K562 (cell line): ENCODE data around the gene TCF25. TPM values are rescaled to one million over a fixed set of nuclear protein-coding genes. Genes with fewer than 3 reads are reported as not detected.

Experiments
- ARID1B ChIP-seq: fragments of 450-650 bp; IDR thresholded peaks from 2 replicates; pipeline ENCODE4 v1.6.1; 2016; ENCODE audit warnings: antibody characterized with exemption, mild to moderate bottlenecking, inconsistent platforms
- CREBBP ChIP-seq: IDR thresholded peaks from one replicate; pipeline ENCODE4 v1.6.1; 2012; ENCODE audit warnings: low read depth, mild to moderate bottlenecking, control low read depth, inconsistent platforms, low read length
- DMBX1 ChIP-seq: fragments of 250-450 bp; sonication (Bioruptor Pico); IDR thresholded peaks from 2 replicates; pipeline ENCODE4 v1.8.0; 2022; ENCODE audit warnings: inconsistent platforms, mild to moderate bottlenecking, moderate library complexity, borderline replicate concordance
- FIP1L1 ChIP-seq: fragments of 200-400 bp; formaldehyde crosslinking; IDR thresholded peaks from 2 replicates; pipeline ENCODE4 v1.6.1; 2018; ENCODE audit warnings: mild to moderate bottlenecking, low read depth, low read length; ENCODE audit not compliant: poor library complexity, severe bottlenecking
- FOSL1 ChIP-seq: fragments of 200-800 bp; sonication (Bioruptor generic); conservative IDR thresholded peaks from 2 replicates; pipeline ENCODE4 v1.6.1; 2016; ENCODE audit warnings: missing genetic modification characterization, missing compliant biosample characterization
- FOXA1 ChIP-seq: fragments of 450-650 bp; IDR thresholded peaks from 2 replicates; pipeline ENCODE4 v1.6.1; 2016; ENCODE audit warnings: mild to moderate bottlenecking, borderline replicate concordance
- HSF4 ChIP-seq: fragments of 250-450 bp; sonication (Bioruptor Pico); IDR thresholded peaks from 2 replicates; pipeline ENCODE4 v2.1.2; 2022; ENCODE audit warnings: mild to moderate bottlenecking, moderate library complexity, borderline replicate concordance
- JUND ChIP-seq, 2 experiments: IDR thresholded peaks; 2 replicates in 1 of 2; 3 replicates in 1 of 2; pipeline ENCODE4 v1.6.1; 2011; ENCODE audit warnings: borderline replicate concordance in 2 of 2, low read depth in 2 of 2, low read length in 2 of 2, improper control_type of control experiment in 1 of 2, missing biosample characterization in 1 of 2, missing genetic modification characterization in 1 of 2, missing genetic modification reagents in 1 of 2
- L3MBTL2 ChIP-seq: fragments of 450-650 bp; IDR thresholded peaks from 2 replicates; pipeline ENCODE4 v1.6.1; 2016; ENCODE audit warnings: mild to moderate bottlenecking, moderate library complexity
- MED1 ChIP-seq: sonication (generic); formaldehyde crosslinking; IDR thresholded peaks from 2 replicates; pipeline ENCODE4 v1.8.1; 2023; ENCODE audit warnings: missing genetic modification reagents, borderline replicate concordance
- MEIS2 ChIP-seq: fragments of 450-650 bp; IDR thresholded peaks from 2 replicates; pipeline ENCODE4 v1.6.1; 2014; ENCODE audit warnings: mild to moderate bottlenecking; ENCODE audit not compliant: partially characterized antibody
- NFYB ChIP-seq: IDR thresholded peaks from 2 replicates; pipeline ENCODE4 v1.6.1; 2011; ENCODE audit warnings: mild to moderate bottlenecking, moderate library complexity; ENCODE audit not compliant: insufficient read length; ENCODE audit errors: extremely low read depth
- PHF8 ChIP-seq: fragments of 200-600 bp; sonication (generic); IDR thresholded peaks from 2 replicates; pipeline ENCODE4 v1.6.1; 2012; ENCODE audit warnings: mixed run types, mild to moderate bottlenecking, inconsistent platforms, low read length, moderate library complexity, borderline replicate concordance
- STAT6 ChIP-seq: sonication (generic); formaldehyde crosslinking; IDR thresholded peaks from 2 replicates; pipeline ENCODE4 v1.8.1; 2023; ENCODE audit warnings: mild to moderate bottlenecking, missing genetic modification reagents
- TAF15 ChIP-seq: fragments of 200-400 bp; formaldehyde crosslinking; IDR thresholded peaks from 2 replicates; pipeline ENCODE4 v1.6.1; 2017; ENCODE audit warnings: mild to moderate bottlenecking, low read depth, low read length, moderate library complexity
- TAL1 ChIP-seq: fragments of 450-650 bp; IDR thresholded peaks from 2 replicates; pipeline ENCODE4 v1.6.1; 2016; ENCODE audit warnings: mild to moderate bottlenecking
- TCF3 ChIP-seq: sonication (generic); formaldehyde crosslinking; IDR thresholded peaks from 2 replicates; pipeline ENCODE4 v1.4.0; 2020; ENCODE audit warnings: mild to moderate bottlenecking, missing genetic modification reagents
- ZFP36 ChIP-seq: fragments of 150-350 bp; IDR thresholded peaks from 2 replicates; pipeline ENCODE4 v1.6.1; 2018; ENCODE audit warnings: low read length, low read depth; ENCODE audit not compliant: partially characterized antibody
- ZNF165 ChIP-seq: fragments of 250-450 bp; sonication (Bioruptor Pico); IDR thresholded peaks from 2 replicates; pipeline ENCODE4 v1.4.0; 2020; ENCODE audit warnings: borderline replicate concordance
- ZNF175 ChIP-seq: fragments of 200-800 bp; sonication (Bioruptor generic); IDR thresholded peaks from 2 replicates; pipeline ENCODE4 v1.6.1; 2016; ENCODE audit warnings: low read depth, mild to moderate bottlenecking, missing genetic modification characterization, missing compliant biosample characterization
- ZNF395 ChIP-seq: fragments of 200-800 bp; sonication (Bioruptor generic); IDR thresholded peaks from 2 replicates; pipeline ENCODE4 v1.6.1; 2017; ENCODE audit warnings: missing genetic modification characterization, missing compliant biosample characterization
- ZNF444 ChIP-seq: fragments of 250-450 bp; sonication (Bioruptor Pico); IDR thresholded peaks from 2 replicates; pipeline ENCODE4 v1.4.0; 2020; ENCODE audit warnings: mild to moderate bottlenecking, moderate library complexity
- ZSCAN29 ChIP-seq: fragments of 450-650 bp; IDR thresholded peaks from 2 replicates; pipeline ENCODE4 v1.6.1; 2017
- ZZZ3 ChIP-seq: fragments of 450-650 bp; IDR thresholded peaks from 2 replicates; pipeline ENCODE4 v1.6.1; 2016; ENCODE audit warnings: antibody characterized with exemption, mild to moderate bottlenecking, moderate library complexity
- polyA plus RNA-seq, 8 experiments: library from polyadenylated mRNA; depleted of rRNA in 4 of 8; stranded (reverse) in 5 of 8; unstranded in 3 of 8; fragments of >200 nt; fragmentation: Nextera tagmentation in 2 of 8; fragmentation: Illumina TruSeq in 1 of 8; extraction: Ambion mirVana in 2 of 8; extraction: Trizol in 1 of 8; gene quantifications; 2 replicates each; pipeline versions ENCODE4 v1.2.1 to v1.2.3, GENCODE V29; 2011 to 2014; ENCODE audit warnings: inconsistent platforms in 1 of 8, missing spikeins in 1 of 8
- total RNA-seq, 7 experiments: library from RNA; depleted of rRNA in 6 of 7; stranded (reverse); fragments of >200 nt in 6 of 7; fragmentation: Illumina TruSeq in 2 of 7; extraction: Trizol in 2 of 7; gene quantifications; 2 replicates each; pipeline versions ENCODE4 v1.2.1 to v1.2.3, GENCODE V29; 2011 to 2021; ENCODE audit warnings: low replicate concordance in 1 of 7

The TCF25 gene
- total and polyA plus RNA-seq, 9 of the 15 experiments (the other 6 are each of a cell fraction or from before 2014, with no cell fraction given): 9.0 to 154 (median 83.8) TPM

- TF ChIP-seq ZNF395 (CRISPR knock-in tag) (no peak), ZFP36 (no peak), ZSCAN29 (no peak), ZNF175 (no peak), PHF8 (peak; percentile 34; the same call in 1 of the 2 replicates), FOXA1 (no peak), TCF3 (CRISPR knock-in tag) (no peak), ZNF165 (no peak), DMBX1 (CRISPR knock-in tag) (0 out of 2 replicates have a peak, but pooled peaks have one; percentile 44), MEIS2 (peak; percentile 46), STAT6 (CRISPR knock-in tag) (no peak), TAF15 (no peak), ARID1B (peak; percentile 58), FIP1L1 (no peak), FOSL1 (peak; percentile 80), ZNF444 (CRISPR knock-in tag) (no peak), NFYB (no peak), JUND (IDR thresholded peaks at IDR 0.05; ENCODE audit: borderline replicate concordance, low read depth, low read length) (peak; percentile 92), JUND (tag; IDR thresholded peaks at IDR 0.05; ENCODE audit: borderline replicate concordance, low read depth, low read length) (peak; percentile 85; the same call in 2 of the 3 replicates), ZZZ3 (no peak), MED1 (CRISPR knock-in tag) (no peak), L3MBTL2 (no peak; the same call in 1 of the 2 replicates), TAL1 (no peak), HSF4 (CRISPR knock-in tag) (no peak), CREBBP (no peak)
Measured at GRCh38 chr16:89921702-89922476, 48.5 kb downstream of the TCF25 start (continued).
